T-helper 2 cell (primary cell): Measurements from ENCODE around the gene KRAS.
A peak's percentile ranks its signal among the peaks of the same experiment; 100 is the strongest.

ENCODE experiments used
- DNase-seq, 5 experiments: peaks; one replicate each; pipeline versions ENCODE4 v3.0.0 to v3.0.0-alpha.2; 2012 to 2022

The KRAS gene

DNA sequence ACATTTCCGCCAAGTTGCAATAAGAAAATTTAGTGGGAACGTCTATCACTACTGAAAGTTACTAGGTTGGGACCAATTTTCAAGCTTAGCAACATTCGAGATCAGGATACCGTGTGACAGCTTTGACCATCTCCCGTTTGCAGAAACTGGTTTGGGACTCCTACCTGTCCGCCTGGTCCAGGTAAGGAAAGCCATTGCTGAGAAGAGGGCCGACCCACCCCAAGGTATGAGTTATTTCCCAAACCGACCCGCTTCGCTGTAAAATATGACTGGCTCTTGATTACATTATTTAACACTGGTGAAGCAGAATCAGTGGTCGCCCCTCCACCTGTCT is 56.0 kb downstream of the KRAS start:
- no peak for DNase-seq

DNA sequence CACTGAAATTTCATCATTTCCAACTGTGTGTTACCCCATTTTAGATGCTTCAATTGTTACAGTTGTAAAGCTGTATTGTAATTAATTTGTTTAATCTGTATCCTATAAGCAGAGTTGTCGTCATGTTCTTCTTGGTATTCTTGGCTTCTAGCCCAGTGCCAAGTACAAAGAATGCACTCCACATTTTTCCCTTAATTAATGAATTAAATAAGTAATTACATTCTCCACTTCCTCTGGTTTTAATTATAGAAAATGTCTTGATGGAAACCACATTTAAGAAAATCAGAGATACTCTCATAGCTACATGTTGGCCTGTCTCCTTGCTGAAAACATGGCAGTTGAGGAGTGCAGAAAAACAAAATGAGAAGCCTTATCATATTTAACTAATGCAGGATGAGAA is 56.5 kb downstream of the KRAS start:
- DNase-seq = no peak

DNA sequence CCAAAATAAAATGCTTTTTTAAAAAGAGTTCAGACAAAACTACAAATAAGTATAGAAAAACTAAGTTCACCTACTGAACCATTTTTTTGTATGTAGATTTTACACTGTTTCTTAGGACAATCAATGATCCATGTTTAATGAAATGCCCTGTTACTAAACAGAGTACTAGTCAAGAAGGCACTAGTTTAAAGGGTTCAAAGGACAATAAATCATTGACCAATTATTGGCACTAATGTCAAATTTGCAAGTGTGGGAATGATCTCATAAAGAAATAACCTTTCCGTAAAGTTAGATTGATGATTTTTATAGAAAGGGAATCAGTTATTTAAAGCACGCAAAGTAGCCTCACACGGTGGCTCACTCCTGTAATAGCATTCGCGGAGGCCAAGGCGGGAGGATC is 59.9 kb downstream of the KRAS start:
- no peak for DNase-seq

DNA sequence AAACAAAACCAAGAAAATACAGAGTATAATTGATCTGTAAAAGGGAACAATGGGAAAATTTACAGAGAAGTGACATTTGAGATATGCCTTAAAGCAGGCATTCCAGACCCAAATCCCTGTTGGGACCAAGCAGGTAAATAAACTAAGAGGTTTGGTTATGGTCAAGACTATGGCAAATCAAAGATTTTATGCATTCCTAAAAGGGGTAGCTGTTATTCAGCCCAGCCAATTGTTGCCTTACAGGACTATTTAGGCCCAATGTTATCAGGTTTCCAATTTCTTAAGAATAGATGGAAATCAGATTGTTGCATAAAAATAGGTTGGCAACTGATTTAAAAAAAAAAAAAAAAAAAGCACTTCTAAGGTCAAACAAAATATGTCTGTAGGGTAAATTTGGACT is 61.1 kb downstream of the KRAS start:
- no peak for DNase-seq

DNA sequence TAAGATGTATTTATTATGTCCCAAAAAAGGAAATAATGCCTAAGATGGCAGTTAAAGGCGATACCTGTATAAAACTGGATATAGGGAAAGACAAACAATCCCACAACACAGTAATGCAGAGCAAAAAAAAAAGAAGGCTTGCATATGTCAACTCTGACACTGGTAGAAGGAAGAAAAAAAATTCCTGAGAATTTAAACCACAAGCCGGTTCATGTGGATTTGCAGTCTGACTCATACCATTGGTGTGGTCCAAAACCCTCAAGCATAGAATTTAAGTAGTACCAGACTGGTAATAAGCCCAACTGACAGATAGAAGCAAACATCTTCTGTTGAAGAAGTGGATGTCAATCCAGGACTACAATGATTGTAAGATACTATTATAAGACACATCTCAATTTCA is 62.9 kb downstream of the KRAS start:
- DNase-seq = no peak

DNA sequence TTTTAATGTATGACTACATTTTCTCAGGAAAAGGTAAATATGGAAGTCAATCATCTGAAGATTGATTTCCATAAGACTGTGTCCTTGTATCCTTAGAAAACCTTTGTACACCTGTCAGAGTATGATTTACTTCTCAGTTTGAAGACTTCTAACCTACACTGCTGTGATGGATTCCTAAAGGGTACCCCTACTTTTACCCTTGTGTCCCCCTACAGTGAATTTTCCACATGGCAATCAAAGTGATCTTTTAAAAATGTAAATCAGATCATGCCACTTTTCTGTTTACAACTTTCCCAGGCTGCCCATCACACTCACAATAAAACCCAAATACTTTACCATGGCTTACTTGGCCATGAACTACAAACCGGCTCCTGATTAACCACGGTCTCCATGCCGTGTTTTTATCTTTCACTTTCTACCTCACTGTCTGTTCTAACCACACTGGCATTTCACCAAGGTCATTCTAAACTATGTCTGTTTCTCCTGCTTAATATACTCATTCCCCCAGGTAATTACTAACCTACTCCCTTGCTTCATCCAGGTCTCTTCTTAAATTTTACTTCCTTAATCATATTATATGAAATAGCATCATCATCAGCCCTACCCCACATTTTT is 63.8 kb downstream of the KRAS start:
- DNase-seq = peak in 1 of 5 experiments; percentile 56

DNA sequence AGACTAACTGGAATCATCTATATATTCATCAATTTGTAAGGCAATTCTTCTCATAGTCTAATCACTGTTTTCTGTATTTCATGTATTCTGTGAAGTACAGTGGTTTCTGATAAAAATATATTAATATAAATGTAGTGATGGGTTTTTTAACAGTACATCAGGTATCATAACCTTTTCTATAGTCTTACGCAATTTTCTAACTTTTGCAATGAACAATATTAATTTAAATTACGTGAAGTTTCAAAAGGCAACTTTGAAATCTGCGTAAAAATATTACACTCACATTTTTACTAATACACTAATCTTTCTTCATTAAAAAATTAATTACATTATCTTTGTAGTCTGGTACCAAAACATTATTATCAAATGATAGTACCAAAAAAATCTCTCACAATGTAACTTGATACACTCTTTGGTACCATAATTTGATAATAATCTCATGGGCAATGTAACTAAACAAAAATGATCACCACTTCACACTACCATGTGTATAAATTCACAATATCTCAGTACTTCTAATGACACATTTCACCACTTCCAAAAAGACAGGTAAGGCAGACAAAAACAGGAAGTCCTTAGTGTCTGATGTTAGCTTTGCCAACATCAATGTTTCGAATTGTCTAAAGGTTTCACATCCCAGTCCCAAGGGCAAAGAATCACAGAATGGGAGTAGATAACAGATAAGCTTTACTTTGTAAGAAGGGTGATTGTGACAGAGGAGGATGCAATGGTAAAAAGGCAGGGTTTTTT is 64.5 kb downstream of the KRAS start:
- DNase-seq = peak in 1 of 5 experiments; percentile 38

DNA sequence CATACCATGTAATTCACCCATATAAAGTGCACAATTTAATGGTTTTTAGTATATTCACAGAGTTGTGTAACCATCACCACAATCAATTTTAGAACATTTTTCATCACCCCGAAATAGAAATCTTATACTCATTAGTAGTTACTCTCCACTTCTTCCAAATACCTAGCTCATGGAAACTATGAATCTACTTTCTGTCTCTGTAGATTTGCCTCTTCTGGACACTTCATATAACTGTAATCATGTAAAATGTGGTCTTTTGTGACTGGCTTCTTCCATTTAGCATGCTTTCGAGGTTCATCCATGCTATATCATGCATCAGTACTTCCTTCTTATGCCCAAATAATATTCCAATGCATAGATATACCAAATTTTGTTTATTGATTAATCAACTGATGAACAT is 66.6 kb downstream of the KRAS start:
- no peak for DNase-seq

DNA sequence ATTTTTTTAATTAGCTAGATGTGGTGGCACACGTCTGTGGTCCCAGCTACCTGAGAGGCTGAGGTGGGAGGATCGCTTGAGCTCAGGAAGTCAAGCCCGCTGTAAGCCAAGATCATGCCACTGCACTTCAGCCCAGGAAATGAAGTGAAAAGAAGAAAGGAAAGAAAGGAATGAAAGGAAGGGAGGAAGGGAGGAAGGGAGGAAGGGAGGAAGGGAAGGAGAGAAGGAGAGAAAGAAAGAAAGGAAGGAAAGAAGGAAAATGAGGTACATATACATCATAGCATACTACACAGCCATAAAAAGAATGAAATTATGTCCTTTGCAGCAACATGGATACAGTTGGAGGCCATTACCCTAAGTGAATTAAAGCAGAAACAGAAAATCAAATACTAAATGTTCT is 68.0 kb downstream of the KRAS start:
- DNase-seq = no peak

DNA sequence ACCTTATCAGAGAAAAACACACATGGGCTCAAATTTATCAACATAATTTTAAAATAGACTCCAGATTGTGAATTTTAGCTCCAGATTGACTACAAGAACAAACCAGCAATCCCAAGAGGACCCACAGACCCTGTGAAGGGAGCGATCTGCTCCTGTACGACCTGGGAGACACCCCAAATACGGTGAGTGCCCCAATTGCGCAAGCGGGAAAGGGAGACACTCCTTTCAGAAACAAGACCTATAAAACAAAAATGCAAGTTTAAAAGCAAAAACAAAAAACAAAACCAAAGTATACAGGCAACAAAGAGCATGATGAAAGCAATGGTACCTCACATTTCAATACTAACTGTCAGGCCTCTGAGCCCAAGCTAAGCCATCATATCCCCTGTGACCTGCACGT is 87.9 kb downstream of the KRAS start:
- DNase-seq = no peak

DNA sequence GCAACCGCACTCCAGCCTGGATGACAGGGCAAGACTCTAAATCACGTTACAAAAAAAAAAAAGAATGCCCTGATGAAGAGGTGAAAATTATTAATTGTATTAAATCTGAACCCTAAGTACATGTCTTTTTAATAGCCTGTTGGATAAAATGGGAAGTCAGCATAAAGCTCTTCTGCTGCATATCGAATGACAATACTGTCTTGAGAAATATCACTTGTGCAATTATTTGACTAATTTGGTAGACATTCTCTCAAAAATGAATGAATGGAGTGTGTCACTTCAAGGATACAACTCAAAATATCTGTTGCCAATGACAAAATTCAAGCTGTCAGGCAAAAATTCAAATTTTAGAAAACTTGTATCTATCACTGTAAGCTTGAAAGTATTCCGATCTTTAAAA is 94.7 kb downstream of the KRAS start:
- no peak for DNase-seq

DNA sequence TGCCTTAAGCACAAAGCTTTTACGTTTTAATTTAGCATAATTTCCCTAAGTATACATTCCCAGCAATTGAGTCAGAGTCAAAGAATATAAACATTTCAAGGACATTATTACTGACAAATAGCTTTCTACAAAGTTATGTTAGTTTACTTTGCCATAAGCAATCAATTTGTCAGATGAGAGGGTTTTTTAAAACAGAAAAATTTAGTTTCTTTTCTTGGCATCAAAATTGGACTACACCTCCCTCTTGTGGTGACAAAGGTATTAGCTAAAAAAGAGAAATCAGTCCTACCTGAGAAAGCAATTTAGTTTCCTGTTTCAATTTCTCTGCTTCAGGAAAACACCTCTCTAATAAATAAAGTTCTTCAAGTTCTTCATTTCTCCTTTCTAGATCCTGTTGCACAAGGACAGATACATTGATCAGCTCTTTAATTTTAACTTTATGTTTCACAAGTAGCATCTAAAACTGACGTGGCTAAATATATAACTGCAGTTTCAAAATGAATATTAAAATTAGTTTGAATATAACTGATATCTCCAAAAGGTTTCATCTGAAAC is 95.6 kb downstream of the KRAS start:
- peak in 2 of 5 experiments; percentile 17 to 64 for DNase-seq
